Thyroid gland (tissue), 4 donors: ENCODE measurements around the gene EPOP. TPM values are rescaled to one million over a fixed set of nuclear protein-coding genes. Genes with fewer than 3 reads are reported as not detected.

Experiments
- DNase-seq, 2 donors: peaks; one replicate each; pipeline ENCODE4 v3.0.0-alpha.2; 2019
- H3K27ac ChIP-seq, 3 donors: fragments of 200-600 bp; sonication (generic); 1 replicate in 2 of 3; 2 replicates in 1 of 3; pipeline ENCODE4 v1.5.1; 2016 to 2019; ENCODE audit warnings: mild to moderate bottlenecking in 1 of 3, moderate library complexity in 1 of 3
- H3K27me3 ChIP-seq: fragments of 200-600 bp; sonication (generic); one replicate; pipeline ENCODE4 v1.5.1; 2019
- H3K36me3 ChIP-seq, 2 donors: fragments of 200-600 bp; sonication (generic); one replicate each; pipeline ENCODE4 v1.5.1; 2016 to 2019
- H3K4me1 ChIP-seq, 2 donors: fragments of 200-600 bp; sonication (generic); one replicate each; pipeline ENCODE4 v1.5.1; 2017 to 2019
- H3K4me3 ChIP-seq, 3 donors: fragments of 200-600 bp; sonication (generic); replicated peaks in 1 of 3; 1 replicate in 2 of 3; 2 replicates in 1 of 3; pipeline ENCODE4 v1.5.1; 2016; ENCODE audit warnings: mild to moderate bottlenecking in 1 of 3
- H3K9me3 ChIP-seq: fragments of 200-600 bp; sonication (generic); one replicate; pipeline ENCODE4 v1.5.1; 2017
- POLR2A ChIP-seq, 2 donors: fragments of 450-650 bp; IDR thresholded peaks; one replicate each; pipeline ENCODE4 v1.6.1; 2017; ENCODE audit warnings: antibody characterized with exemption in 2 of 2, mild to moderate bottlenecking in 2 of 2, moderate library complexity in 1 of 2
- WGBS, 2 donors: methylation state at CpG; one replicate each; pipeline ENCODE4 v1.1.5; 2017; 5-methylcytosine and 5-hydroxymethylcytosine counted together
- intact Hi-C: fragments of 100-400 bp; cut with DNase I; formaldehyde crosslinking; loops from one replicate; pipeline ENCODE4 v1.15.1; 2023
- total RNA-seq, 4 donors: library from RNA; depleted of rRNA; stranded (reverse); fragments of >200 nt; gene quantifications; one replicate each; pipeline ENCODE4 v1.2.3, GENCODE V29; 2016
- TF ChIP-seq, protein P1 (sequence below), 6 experiments: fragments of 200-600 bp in 3 of 6; fragments of 450-650 bp in 3 of 6; sonication (generic) in 3 of 6; IDR thresholded peaks; one replicate each; pipeline ENCODE4 v1.5.1; 2016 to 2019; ENCODE audit warnings: antibody characterized with exemption in 6 of 6, mild to moderate bottlenecking in 2 of 6, inconsistent platforms in 1 of 6, moderate library complexity in 1 of 6

EPOP gene
- total RNA-seq, 4 donors from 2014 or later = 0.20 to 1.8 (median 0.41) TPM

GRCh38 chr17:38660097-38661025, 14.4 kb downstream of the EPOP start:
- Histone ChIP-seq H3K4me3 (no peak overlapping the region), H3K27me3 (no peaks in the 10 kb centered on the region), H3K36me3 (no peaks in the 10 kb centered on the region), H3K27ac (no peak overlapping the region), H3K9me3 (no peaks in the 10 kb centered on the region), H3K4me1 (no peaks in the 10 kb centered on the region)
- peak; percentile 33 to 54 for DNase-seq
- no peak for TF ChIP-seq POLR2A (IDR thresholded peaks at IDR 0.05)
- TF ChIP-seq, protein P1, sequence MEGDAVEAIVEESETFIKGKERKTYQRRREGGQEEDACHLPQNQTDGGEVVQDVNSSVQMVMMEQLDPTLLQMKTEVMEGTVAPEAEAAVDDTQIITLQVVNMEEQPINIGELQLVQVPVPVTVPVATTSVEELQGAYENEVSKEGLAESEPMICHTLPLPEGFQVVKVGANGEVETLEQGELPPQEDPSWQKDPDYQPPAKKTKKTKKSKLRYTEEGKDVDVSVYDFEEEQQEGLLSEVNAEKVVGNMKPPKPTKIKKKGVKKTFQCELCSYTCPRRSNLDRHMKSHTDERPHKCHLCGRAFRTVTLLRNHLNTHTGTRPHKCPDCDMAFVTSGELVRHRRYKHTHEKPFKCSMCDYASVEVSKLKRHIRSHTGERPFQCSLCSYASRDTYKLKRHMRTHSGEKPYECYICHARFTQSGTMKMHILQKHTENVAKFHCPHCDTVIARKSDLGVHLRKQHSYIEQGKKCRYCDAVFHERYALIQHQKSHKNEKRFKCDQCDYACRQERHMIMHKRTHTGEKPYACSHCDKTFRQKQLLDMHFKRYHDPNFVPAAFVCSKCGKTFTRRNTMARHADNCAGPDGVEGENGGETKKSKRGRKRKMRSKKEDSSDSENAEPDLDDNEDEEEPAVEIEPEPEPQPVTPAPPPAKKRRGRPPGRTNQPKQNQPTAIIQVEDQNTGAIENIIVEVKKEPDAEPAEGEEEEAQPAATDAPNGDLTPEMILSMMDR (IDR thresholded peaks at IDR 0.05) = no peak
- 54 to 66% methylated on average over 15 to 16 of the region's 16 CpGs for WGBS, 2 donors
- intact Hi-C loops = no loop called here

DNA sequence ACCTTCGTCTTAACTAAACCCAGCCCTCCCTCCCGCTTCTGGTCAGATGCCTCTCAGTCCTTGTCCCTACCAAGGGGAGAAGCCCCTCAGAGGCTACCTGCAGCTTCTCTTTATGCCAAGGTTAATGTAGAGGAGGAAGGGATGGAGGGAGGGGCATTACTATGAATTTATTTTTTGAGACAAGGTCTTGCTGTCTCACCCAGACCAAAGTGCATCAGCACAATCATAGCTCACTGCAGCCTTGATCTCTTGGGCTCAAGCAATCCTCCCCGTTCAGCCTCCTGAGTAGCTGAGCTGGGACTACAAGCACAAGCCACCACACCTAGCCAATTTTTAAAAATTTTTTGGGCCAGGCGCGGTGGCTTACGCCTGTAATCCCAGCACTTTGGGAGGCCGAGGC, 15.3 kb downstream of the EPOP start:
- 87 to 93% methylated on average over 6 to 7 of the region's 7 CpGs for WGBS, 2 donors
- intact Hi-C loops = no loop called here
- H3K9me3 ChIP-seq = no peaks in the 10 kb centered on the region
- TF ChIP-seq, protein P1 (IDR thresholded peaks at IDR 0.05) = no peak
- no peak for TF ChIP-seq POLR2A (IDR thresholded peaks at IDR 0.05)
- no peaks in the 10 kb centered on the region for H3K36me3 ChIP-seq
- no peaks in the 10 kb centered on the region for H3K4me1 ChIP-seq
- H3K27ac ChIP-seq = no peak overlapping the region
- no peak for DNase-seq
- H3K27me3 ChIP-seq = no peaks in the 10 kb centered on the region
- no peak overlapping the region for H3K4me3 ChIP-seq

DNA sequence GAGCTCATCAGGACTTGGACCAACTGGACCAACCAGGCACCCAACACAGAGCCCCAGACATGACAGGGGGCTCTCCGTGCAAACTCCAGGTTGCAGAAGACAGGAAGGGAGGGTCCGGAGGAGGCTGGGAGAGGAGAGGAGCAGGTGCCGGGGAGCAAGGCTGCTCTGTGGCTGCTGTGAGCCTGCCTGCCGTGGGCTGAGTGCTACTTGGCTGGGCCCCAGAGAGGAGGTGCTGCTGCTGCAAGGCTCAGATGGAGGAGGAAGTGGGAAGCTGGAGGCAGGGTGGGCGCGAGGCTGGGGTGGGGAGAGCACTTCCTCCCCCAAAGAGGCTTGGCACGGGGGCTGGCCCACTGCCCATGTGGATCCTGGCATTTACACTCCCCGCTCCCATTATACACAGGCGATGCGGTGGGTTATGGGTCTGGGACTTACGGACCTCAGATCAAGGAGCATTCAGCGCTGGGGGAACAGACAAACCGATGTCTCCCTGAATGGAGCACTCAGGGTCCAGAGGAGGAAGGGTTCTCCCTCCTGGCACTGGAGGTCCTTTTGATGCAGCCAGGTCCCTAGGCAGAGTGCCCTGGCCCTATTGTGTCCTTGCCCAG, 15.9 kb downstream of the EPOP start:
- intact Hi-C loops = no loop called here
- no peaks in the 10 kb centered on the region for H3K9me3 ChIP-seq
- TF ChIP-seq, protein P1 (IDR thresholded peaks at IDR 0.05) = no peak
- TF ChIP-seq POLR2A (IDR thresholded peaks at IDR 0.05) = no peak
- H3K27ac ChIP-seq = no peak overlapping the region
- H3K36me3 ChIP-seq = no peaks in the 10 kb centered on the region
- no peaks in the 10 kb centered on the region for H3K4me1 ChIP-seq
- WGBS, 2 donors = 52 to 57% methylated on average over 13 of the region's 13 CpGs
- H3K27me3 ChIP-seq = no peaks in the 10 kb centered on the region
- DNase-seq = no peak
- no peak overlapping the region for H3K4me3 ChIP-seq

GRCh38 chr17:38657824-38658740, 16.7 kb downstream of the EPOP start:
- Histone ChIP-seq H3K4me1 (no peaks in the 10 kb centered on the region), H3K4me3 (no peak overlapping the region), H3K36me3 (no peaks in the 10 kb centered on the region), H3K9me3 (no peaks in the 10 kb centered on the region), H3K27me3 (no peaks in the 10 kb centered on the region), H3K27ac (no peak overlapping the region)
- 78 to 82% methylated on average over 15 of the region's 15 CpGs for WGBS, 2 donors
- no peak for DNase-seq
- intact Hi-C loops = no loop called here
- TF ChIP-seq, protein P1 (IDR thresholded peaks at IDR 0.05) = no peak
- no peak for TF ChIP-seq POLR2A (IDR thresholded peaks at IDR 0.05)
